SK-N-SH treated with all-trans-retinoic acid at 6 μM for 48 hours (cell line): ENCODE results near the gene METTL6.

ENCODE experiments used
- ESRRG ChIP-seq: fragments of 250-450 bp; sonication (Bioruptor Pico); IDR thresholded peaks from 2 replicates; pipeline ENCODE4 v1.6.1; 2021; ENCODE audit warnings: mild to moderate bottlenecking
- RARB ChIP-seq: fragments of 250-450 bp; sonication (Bioruptor Pico); IDR thresholded peaks from 2 replicates; pipeline ENCODE4 v1.8.0; 2021; ENCODE audit warnings: mild to moderate bottlenecking, moderate library complexity
- TOX ChIP-seq: fragments of 250-450 bp; sonication (Bioruptor Pico); IDR thresholded peaks from 2 replicates; pipeline ENCODE4 v1.8.0; 2021; ENCODE audit warnings: mild to moderate bottlenecking, moderate library complexity, borderline replicate concordance
- ZC3H10 ChIP-seq: fragments of 250-450 bp; sonication (Bioruptor Pico); IDR thresholded peaks from 2 replicates; pipeline ENCODE4 v1.5.1; 2021; ENCODE audit warnings: mild to moderate bottlenecking, moderate library complexity
- ZFP3 ChIP-seq: fragments of 250-450 bp; sonication (Bioruptor Pico); IDR thresholded peaks from 2 replicates; pipeline ENCODE4 v1.5.0; 2020; ENCODE audit warnings: mild to moderate bottlenecking, moderate library complexity

GRCh38 chr3:15404767-15405166, 22.6 kb downstream of the METTL6 start:
- TF ChIP-seq ZC3H10 (CRISPR knock-in tag), result no peak
- no peak for TF ChIP-seq ZFP3 (CRISPR knock-in tag)
- no peak for TF ChIP-seq RARB
- no peak for TF ChIP-seq ESRRG (CRISPR knock-in tag)
- TF ChIP-seq TOX, result no peak
